Measurements from ENCODE around the gene DCTPP1.

DNA sequence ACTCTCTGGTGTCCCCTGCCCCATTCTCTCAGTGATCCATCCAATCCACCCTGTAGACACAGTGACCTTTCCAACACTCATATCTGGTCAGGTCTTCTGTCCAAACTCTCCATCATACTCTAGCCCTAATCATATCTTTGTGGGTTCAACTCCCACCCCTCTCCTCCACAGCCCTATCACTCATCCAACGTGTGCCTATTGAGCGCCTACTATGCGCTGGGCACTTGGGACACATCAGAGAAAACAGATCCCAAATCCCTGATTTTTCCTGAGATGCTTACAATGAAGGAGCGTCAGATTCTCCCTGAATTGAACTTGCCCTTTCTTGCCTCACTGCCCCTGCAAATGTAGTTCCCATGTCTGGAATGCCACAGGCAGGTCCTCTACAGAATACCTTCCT, 1.8 kb downstream of the DCTPP1 start:
- TF ChIP-seq, protein P1, sequence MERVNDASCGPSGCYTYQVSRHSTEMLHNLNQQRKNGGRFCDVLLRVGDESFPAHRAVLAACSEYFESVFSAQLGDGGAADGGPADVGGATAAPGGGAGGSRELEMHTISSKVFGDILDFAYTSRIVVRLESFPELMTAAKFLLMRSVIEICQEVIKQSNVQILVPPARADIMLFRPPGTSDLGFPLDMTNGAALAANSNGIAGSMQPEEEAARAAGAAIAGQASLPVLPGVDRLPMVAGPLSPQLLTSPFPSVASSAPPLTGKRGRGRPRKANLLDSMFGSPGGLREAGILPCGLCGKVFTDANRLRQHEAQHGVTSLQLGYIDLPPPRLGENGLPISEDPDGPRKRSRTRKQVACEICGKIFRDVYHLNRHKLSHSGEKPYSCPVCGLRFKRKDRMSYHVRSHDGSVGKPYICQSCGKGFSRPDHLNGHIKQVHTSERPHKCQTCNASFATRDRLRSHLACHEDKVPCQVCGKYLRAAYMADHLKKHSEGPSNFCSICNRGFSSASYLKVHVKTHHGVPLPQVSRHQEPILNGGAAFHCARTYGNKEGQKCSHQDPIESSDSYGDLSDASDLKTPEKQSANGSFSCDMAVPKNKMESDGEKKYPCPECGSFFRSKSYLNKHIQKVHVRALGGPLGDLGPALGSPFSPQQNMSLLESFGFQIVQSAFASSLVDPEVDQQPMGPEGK (CRISPR knock-in tag; IDR thresholded peaks at IDR 0.05; ENCODE audit: borderline replicate concordance) = no peak
- TF ChIP-seq ZNF565 (CRISPR knock-in tag; conservative IDR thresholded peaks at IDR 0.05; ENCODE audit: low read depth) (no peak), TCF4 (CRISPR knock-in tag; IDR thresholded peaks at IDR 0.05; ENCODE audit: borderline replicate concordance) (no peak), RARB (CRISPR knock-in tag; IDR thresholded peaks at IDR 0.05) (no peak), ZFP30 (CRISPR knock-in tag; IDR thresholded peaks at IDR 0.05) (no peak), PPARA (CRISPR knock-in tag; IDR thresholded peaks at IDR 0.05; ENCODE audit: borderline replicate concordance) (no peak), ARNTL (CRISPR knock-in tag; IDR thresholded peaks at IDR 0.05; ENCODE audit: borderline replicate concordance, low read depth) (no peak)
- TF ChIP-seq, protein P2, sequence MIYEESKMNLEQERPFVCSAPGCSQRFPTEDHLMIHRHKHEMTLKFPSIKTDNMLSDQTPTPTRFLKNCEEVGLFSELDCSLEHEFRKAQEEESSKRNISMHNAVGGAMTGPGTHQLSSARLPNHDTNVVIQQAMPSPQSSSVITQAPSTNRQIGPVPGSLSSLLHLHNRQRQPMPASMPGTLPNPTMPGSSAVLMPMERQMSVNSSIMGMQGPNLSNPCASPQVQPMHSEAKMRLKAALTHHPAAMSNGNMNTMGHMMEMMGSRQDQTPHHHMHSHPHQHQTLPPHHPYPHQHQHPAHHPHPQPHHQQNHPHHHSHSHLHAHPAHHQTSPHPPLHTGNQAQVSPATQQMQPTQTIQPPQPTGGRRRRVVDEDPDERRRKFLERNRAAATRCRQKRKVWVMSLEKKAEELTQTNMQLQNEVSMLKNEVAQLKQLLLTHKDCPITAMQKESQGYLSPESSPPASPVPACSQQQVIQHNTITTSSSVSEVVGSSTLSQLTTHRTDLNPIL (CRISPR knock-in tag; IDR thresholded peaks at IDR 0.05; ENCODE audit: low read depth) = no peak
